G401.6 (cell line): ENCODE data around the gene PTPN1.
"Not testable (repeated sequence)": the region's sequence is repeated elsewhere in the genome, so short reads cannot be mapped to it uniquely, and the experiment has no call there.

Source experiments
- FAIRE-seq: peaks from 2 replicates; lab custom pipeline; 2012; peaks lifted over from hg19 to GRCh38; lab: Jason Lieb, UNC

The PTPN1 gene

DNA sequence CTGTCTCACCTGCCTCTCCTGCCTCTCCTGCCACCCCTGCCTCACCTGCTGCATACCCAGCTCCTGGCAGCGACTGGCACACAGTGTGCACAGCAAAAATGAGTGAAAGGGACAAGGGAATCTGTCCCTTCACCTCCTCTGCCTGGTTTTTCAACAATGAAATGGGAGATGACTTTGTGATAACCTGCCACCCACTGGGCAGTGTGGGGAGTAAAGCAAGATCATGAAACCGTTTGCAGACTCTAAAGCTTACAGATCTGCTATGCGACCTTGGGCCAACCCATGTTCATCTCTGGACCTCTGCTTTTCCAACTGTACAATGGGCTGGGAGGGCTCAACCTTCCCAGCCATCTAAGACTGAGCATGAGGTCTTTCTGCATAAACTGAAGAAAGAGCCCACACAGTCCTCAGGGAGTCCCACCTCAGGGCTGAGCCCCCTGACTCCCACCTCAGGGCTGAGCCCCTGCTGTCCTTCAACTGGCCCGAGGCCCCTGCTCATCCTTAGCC lies 100.1 kb downstream of the PTPN1 start:
- no peak for FAIRE-seq

DNA sequence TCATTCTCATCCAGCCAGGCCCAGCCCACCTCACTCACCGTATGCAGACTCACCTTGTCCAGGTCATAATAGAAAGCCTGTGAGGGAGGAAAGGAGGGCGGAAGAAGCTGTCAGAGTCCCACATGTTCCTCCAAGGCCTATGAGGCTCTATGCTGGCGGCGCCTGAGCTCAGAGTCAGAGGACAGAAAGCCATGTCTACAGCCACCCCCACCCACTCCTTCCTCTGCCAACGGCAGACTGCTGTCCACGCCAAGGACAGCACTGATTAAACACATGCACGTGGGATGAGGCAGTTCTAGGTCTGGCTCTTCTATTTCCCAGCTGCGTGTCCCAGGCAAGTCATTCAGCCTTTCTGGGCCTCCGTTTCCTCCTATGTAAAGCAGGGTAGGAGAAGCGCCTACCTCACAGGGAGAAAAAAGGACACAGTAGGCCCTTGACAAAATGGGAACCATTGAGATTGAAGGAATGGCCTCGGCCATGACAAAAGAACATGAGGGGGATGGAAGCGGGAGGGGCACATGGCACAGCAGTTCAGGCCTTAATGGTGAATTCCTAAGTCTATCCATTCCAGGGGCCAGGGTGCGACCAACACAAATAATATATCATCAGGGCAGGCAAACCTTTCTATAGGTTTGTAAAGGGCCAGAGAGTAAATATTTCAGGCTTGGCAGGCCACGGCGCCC lies 101.1 kb downstream of the PTPN1 start:
- no peak for FAIRE-seq

GRCh38 chr20:50613438-50614169 lies 103.4 kb downstream of the PTPN1 start:
- FAIRE-seq: no peak

GRCh38 chr20:50615407-50615806 lies 105.2 kb downstream of the PTPN1 start:
- no peak for FAIRE-seq

DNA sequence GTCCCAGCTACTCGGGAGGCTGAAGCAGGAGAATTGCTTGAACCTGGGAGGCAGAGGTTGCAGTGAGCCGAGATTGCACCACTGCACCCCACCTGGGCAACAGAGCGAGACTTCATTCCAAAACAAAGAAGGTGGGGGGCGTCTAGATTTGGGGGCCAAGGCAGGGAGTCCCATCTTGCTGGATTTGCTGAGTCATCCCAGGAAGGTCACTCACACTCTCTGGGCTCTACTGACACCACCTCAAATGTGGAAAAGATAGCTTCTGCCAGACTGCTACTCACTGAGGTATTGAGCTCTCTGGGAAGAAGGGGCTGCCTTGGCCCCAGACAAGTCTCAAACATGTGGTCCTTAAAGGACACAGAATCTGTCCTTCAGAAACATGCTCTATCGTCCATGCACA lies 106.8 kb downstream of the PTPN1 start:
- FAIRE-seq: no peak

- FAIRE-seq: no peak
These were observed 108.4 kb downstream of the PTPN1 start for GRCh38 chr20:50618537-50618936.

DNA sequence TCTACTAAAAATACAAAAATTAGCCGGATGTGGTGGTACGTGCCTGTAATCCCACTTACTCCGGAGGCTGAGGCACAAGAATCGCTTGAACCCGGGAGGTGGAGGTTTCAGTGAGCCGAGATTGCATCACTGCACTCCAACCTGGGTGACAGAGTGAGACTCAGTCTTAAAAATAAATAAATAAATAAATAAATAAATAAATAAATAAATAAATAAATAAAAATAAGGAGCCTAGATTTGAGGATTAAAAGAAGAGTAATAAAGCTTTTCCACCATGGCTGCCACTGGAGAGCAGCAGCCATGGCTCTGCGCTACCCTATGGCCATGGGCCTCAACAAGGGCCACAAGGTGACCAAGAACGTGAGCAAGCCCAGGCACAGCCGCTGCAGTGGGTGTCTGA lies 110.3 kb downstream of the PTPN1 start:
- not testable (repeated sequence) for FAIRE-seq

DNA sequence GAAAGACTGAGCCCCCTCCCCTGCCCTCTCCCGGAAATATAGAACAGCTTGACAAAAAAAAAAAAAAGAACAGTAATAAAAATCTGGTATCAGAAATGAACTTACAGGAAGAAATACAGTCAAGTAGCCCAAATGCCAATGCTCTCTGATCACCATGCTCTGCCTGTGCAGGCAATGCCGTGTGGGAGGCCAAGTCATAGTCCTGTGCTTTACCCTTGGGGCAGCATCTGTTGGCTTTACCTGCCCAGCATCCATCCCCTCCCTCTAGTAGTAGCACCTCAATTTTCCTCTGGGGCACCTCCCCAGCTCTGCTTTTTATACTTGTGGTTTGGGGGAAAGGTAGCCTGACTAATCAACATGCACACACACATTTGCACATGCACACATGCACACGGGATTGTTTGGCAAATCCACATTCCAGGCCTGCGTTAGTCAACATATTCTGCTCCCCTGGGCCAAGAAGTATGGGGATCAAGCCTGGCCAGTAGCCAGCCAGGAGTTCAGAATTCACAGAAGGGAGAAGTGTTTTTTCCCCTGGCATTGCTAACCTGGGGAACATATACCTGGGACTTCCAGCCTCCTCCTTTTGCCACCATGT lies 111.0 kb downstream of the PTPN1 start:
- FAIRE-seq: no peak

GRCh38 chr20:50624351-50625016 lies 114.3 kb downstream of the PTPN1 start:
- FAIRE-seq: no peak

DNA sequence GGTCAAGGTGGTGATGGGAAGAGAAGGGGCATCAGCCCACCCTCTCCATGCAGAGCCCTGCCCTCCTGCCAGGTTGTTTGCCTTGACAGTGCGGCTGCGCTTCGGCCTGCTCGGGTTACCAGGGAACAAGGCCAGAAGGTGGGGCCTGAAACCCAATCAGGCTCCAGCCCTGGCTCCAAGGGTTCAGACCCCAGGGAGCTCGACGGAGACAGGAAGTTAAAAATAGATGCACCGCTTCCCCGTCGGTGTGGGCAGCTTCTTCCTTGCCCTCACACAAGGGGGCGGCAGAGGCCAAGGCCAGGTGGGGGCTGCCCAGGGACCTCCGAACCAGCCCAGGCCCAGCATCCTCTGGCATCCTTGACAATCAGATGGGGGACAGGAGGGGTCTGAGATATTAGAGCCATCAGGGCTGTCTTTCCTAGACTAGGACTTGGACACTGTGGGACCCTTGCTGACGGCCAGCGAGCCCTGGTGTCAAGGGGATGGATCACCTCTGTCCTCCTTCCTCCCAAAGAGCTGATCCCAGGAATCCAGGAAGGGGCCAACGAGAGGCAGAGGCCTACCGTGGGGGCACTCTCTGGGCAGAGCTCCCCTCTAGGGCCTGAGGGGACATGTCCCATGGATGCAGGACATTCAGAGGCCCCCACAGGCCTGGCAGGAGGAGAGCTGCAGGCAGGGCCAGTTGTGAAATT lies 115.9 kb downstream of the PTPN1 start:
- no peak for FAIRE-seq

- FAIRE-seq: no peak
These were observed 117.6 kb downstream of the PTPN1 start for GRCh38 chr20:50627747-50628146.

GRCh38 chr20:50628332-50628731 lies 118.1 kb downstream of the PTPN1 start:
- no peak for FAIRE-seq

GRCh38 chr20:50628853-50629669 lies 118.9 kb downstream of the PTPN1 start:
- no peak for FAIRE-seq

DNA sequence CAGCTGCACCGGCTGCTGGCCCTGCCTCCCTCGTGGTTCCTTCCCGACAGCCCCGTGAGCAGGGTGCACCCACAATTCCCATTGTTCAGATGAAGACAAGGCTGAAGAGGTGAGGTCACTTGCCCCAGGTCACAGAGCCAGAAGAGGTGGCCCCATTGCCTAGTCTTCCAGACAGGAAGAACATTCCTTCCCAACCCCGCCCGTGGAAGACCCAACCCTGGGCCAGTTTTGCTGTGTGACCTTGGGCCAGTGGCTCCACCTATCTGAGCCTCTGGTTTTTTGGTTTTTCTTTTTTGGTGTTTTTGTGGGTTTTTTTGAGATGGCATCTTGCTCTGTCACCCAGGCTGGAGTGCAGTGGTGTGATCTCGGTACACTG lies 119.5 kb downstream of the PTPN1 start:
- no peak for FAIRE-seq

DNA sequence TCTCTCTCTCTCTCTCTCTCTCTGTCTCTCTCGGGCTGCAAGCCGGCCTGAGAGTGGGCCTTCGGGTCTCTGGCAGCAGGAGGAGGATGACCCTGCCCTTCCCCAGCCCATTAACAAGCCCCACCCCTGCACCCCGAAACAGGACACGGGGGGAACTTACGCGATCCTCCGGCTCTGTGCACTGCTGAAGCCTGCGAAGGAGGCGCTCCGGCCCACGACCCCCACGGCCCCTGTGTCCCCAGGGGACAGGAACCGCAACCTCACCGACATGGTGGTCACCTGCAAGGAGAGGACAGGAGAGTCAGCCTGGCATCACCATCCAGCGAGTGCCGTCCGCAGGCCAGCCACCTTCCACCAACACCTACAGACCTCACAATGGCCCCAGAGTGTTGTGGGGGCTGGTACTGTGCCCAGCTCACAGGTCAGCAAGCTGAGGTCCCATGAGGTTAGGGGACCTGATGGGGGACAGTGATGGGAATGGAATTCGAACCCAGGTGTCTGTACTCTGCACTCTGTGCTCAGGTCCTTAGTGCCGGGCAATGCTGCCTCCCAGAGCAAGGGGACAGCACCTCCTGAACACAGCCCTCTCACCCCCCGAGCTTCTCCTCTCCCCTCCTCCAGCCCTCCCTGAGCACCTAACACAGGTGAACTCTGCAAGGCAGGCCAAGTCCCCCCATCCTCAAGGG lies 120.5 kb downstream of the PTPN1 start:
- FAIRE-seq: no peak

- FAIRE-seq: no peak
These were observed 122.1 kb downstream of the PTPN1 start for GRCh38 chr20:50632236-50632635.

DNA sequence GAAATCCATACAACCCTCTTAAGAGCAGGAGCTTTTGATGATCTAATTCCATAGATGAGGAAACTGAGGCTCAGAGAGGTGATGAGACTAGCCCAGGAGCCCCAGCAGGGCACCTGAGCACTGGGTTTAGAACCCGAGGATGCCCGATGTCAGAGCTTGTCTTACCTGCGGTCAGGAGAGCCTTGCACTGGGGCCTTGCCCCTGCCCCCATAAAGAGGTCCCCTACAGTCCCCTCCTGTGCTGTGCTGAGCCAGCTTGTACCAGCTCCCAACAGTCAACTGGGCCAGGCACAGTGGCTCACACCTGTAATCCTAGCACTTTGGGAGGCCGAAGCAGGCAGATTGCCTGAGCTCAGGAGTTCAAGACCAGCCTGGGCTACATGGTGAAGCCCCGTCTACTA lies 122.5 kb downstream of the PTPN1 start:
- no peak for FAIRE-seq

DNA sequence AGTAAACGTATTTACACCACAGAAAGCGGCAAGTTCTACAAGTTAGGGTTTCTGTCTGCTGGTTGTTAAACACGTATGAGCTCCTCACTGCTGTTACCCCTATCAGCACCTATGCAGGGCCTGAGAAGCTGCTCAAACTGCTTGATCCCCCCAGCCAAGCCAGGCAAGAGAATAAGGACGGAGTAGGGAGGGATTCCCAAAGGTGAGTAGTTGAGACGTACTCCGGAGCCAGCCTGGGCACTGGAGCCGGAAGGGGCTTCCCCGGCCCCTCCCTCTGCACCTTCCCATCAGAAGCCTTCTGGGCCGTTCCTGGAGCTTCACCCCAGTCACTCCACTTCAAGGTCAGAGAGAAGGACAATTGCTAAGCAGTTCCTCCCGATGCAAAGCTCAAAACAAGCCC lies 123.2 kb downstream of the PTPN1 start:
- no peak for FAIRE-seq

GRCh38 chr20:50634191-50634590 lies 124.0 kb downstream of the PTPN1 start:
- FAIRE-seq: no peak
